ENCODE data around the gene DTD1.
A peak's percentile ranks its signal among the peaks of the same experiment; 100 is the strongest.

Gene DTD1

GRCh38 chr20:18587665-18588573 is at the start of gene DTD1:
TSS of gene DTD1 (plus strand) at chr20:18588054. CDS start at chr20:18588073, 19 bp downstream.
- peak; percentile 96 for DNase-seq
- ATAC-seq: peak; percentile 90

GRCh38 chr20:18541741-18542140 is 46.1 kb upstream of the DTD1 start:
- no peak for ATAC-seq
- DNase-seq: no peak

GRCh38 chr20:18543216-18543615 is 44.6 kb upstream of the DTD1 start:
- DNase-seq (no peak), ATAC-seq (no peak)

- no peak for DNase-seq
- no peak for ATAC-seq
These were observed 43.9 kb upstream of the DTD1 start for GRCh38 chr20:18543932-18544331.

GRCh38 chr20:18545566-18545965 is 42.3 kb upstream of the DTD1 start:
- DNase-seq (no peak), ATAC-seq (no peak)

GRCh38 chr20:18548465-18548864 is 39.4 kb upstream of the DTD1 start:
- DNase-seq: no peak

GRCh38 chr20:18553746-18554145 is 34.1 kb upstream of the DTD1 start:
- no peak for ATAC-seq
- DNase-seq: no peak

More at GRCh38 chr20:18548465-18548864, 39.4 kb upstream of the DTD1 start:
- ATAC-seq: no peak

- peak; percentile 97 for DNase-seq
- ATAC-seq: peak; percentile 99
These were observed 20.7 kb upstream of the DTD1 start, which contains the start of gene SMIM26 for GRCh38 chr20:18566892-18567738. TSS of gene SMIM26 (plus strand) at chr20:18567432. CDS start at chr20:18567479, 47 bp downstream.

- ATAC-seq: no peak
- no peak for DNase-seq
These were observed 20.1 kb upstream of the DTD1 start for GRCh38 chr20:18567739-18568091.

- no peak for ATAC-seq
- no peak for DNase-seq
These were observed 16.8 kb upstream of the DTD1 start for GRCh38 chr20:18571009-18571408.

- no peak for DNase-seq
- no peak for ATAC-seq
These were observed 16.3 kb upstream of the DTD1 start for GRCh38 chr20:18571578-18571977.

GRCh38 chr20:18577942-18578341 is 9.9 kb upstream of the DTD1 start:
- DNase-seq (no peak), ATAC-seq (no peak)

GRCh38 chr20:18578581-18578980 is 9.3 kb upstream of the DTD1 start:
- no peak for ATAC-seq
- no peak for DNase-seq

- no peak for ATAC-seq
- DNase-seq: no peak
These were observed 7.8 kb upstream of the DTD1 start for GRCh38 chr20:18580012-18580411.

- DNase-seq: no peak
- no peak for ATAC-seq
These were observed 2.7 kb upstream of the DTD1 start for GRCh38 chr20:18585134-18585533.

GRCh38 chr20:18588574-18588933 is 700 bp downstream of the DTD1 start:
- no peak for ATAC-seq
- DNase-seq: no peak

GRCh38 chr20:18589941-18590674 is 2.3 kb downstream of the DTD1 start:
- no peak for ATAC-seq
- no peak for DNase-seq

GRCh38 chr20:18596270-18596669 is 8.4 kb downstream of the DTD1 start:
- ATAC-seq: no peak
- no peak for DNase-seq

GRCh38 chr20:18609741-18610140 is 21.9 kb downstream of the DTD1 start:
- ATAC-seq (no peak), DNase-seq (no peak)

- no peak for ATAC-seq
These were observed 23.6 kb downstream of the DTD1 start for GRCh38 chr20:18611492-18611891.

GRCh38 chr20:18613553-18613952 is 25.7 kb downstream of the DTD1 start:
- ATAC-seq: peak; percentile 73

More at GRCh38 chr20:18611492-18611891, 23.6 kb downstream of the DTD1 start:
- DNase-seq: no peak

GRCh38 chr20:18614244-18614643 is 26.4 kb downstream of the DTD1 start:
- no peak for ATAC-seq
- no peak for DNase-seq

More at GRCh38 chr20:18613553-18613952, 25.7 kb downstream of the DTD1 start:
- DNase-seq: no peak

Measured in stimulated activated naive CD8-positive, alpha-beta T cell treated with anti-CD3 and anti-CD28 coated beads, Interleukin-15, Interleukin-2, amounts not matched to agents 100 U/mL and 50 U/mL, for 24 hours (primary cell).